Stimulated activated CD4-positive, alpha-beta T cell treated with anti-CD3 and anti-CD28 coated beads, TNF-alpha, amount 100 ng/mL, for 24 hours (primary cell): ENCODE results near the gene NLN.
"Not testable (repeated sequence)": the region's sequence is repeated elsewhere in the genome, so short reads cannot be mapped to it uniquely, and the experiment has no call there.

Source experiments
- DNase-seq, 3 experiments: peaks; one replicate each; pipeline ENCODE4 v3.0.0-alpha.2; 2020; ENCODE audit warnings: low read depth in 3 of 3

NLN gene

GRCh38 chr5:65732046-65732445 is 10.0 kb downstream of the NLN start:
- not testable (repeated sequence) for DNase-seq

GRCh38 chr5:65734196-65734775 is 12.3 kb downstream of the NLN start:
- DNase-seq: not testable (repeated sequence)

- no peak for DNase-seq
These were observed 12.9 kb downstream of the NLN start for GRCh38 chr5:65734921-65735320.

- no peak for DNase-seq
These were observed 14.0 kb downstream of the NLN start for GRCh38 chr5:65736011-65736410.

GRCh38 chr5:65737842-65738241 is 15.8 kb downstream of the NLN start:
- DNase-seq: no peak

- no peak for DNase-seq
These were observed 16.3 kb downstream of the NLN start for GRCh38 chr5:65738305-65738704.

GRCh38 chr5:65739162-65739561 is 17.2 kb downstream of the NLN start:
- no peak for DNase-seq

GRCh38 chr5:65742565-65743231 is 20.7 kb downstream of the NLN start:
- DNase-seq: no peak

GRCh38 chr5:65749221-65749844 is 27.3 kb downstream of the NLN start:
- no peak for DNase-seq

GRCh38 chr5:65749956-65750355 is 28.0 kb downstream of the NLN start:
- no peak for DNase-seq

- no peak for DNase-seq
These were observed 28.9 kb downstream of the NLN start for GRCh38 chr5:65750938-65751337.

- DNase-seq: no peak
These were observed 31.2 kb downstream of the NLN start for GRCh38 chr5:65753189-65753588.

- no peak for DNase-seq
These were observed 36.6 kb downstream of the NLN start for GRCh38 chr5:65758546-65759144.

- peak in 1 of 3 experiments; percentile 5 for DNase-seq
These were observed 38.7 kb downstream of the NLN start for GRCh38 chr5:65760504-65761275.

GRCh38 chr5:65762234-65762633 is 40.2 kb downstream of the NLN start:
- no peak for DNase-seq

- no peak for DNase-seq
These were observed 43.6 kb downstream of the NLN start for GRCh38 chr5:65765582-65765981.

GRCh38 chr5:65766175-65766574 is 44.2 kb downstream of the NLN start:
- no peak for DNase-seq

- DNase-seq: no peak
These were observed 44.8 kb downstream of the NLN start for GRCh38 chr5:65766781-65767180.

GRCh38 chr5:65767565-65767964 is 45.6 kb downstream of the NLN start:
- no peak for DNase-seq

GRCh38 chr5:65768723-65769346 is 46.8 kb downstream of the NLN start:
- DNase-seq: no peak

GRCh38 chr5:65769539-65769938 is 47.5 kb downstream of the NLN start:
- DNase-seq: no peak

- DNase-seq: no peak
These were observed 49.3 kb downstream of the NLN start for GRCh38 chr5:65771266-65771665.
